OCI-LY1 (cell line): ENCODE measurements around the gene HEPACAM.

Source experiments
- CTCF ChIP-seq: fragments of 200-600 bp; sonication (generic), shearing (Covaris generic); IDR thresholded peaks from 2 replicates; pipeline ENCODE4 v1.5.1; 2017; ENCODE audit warnings: mild to moderate bottlenecking, antibody characterized with exemption, low read length, moderate library complexity, mixed read lengths
- EZH2 ChIP-seq: fragments of 200-600 bp; sonication (generic), shearing (Covaris generic); IDR thresholded peaks from 2 replicates; pipeline ENCODE4 v1.8.0; 2017; ENCODE audit warnings: borderline replicate concordance, mixed run types, mild to moderate bottlenecking, antibody characterized with exemption, low read length, moderate library complexity, mixed read lengths

- TF ChIP-seq EZH2 (no peak), CTCF (no peak)
Measured at GRCh38 chr11:124938206-124938765, 2.4 kb upstream of the HEPACAM start.
